IPS-NIHi7 (cell line): Measurements from ENCODE around the gene NRAP.
"Not testable (repeated sequence)": the region's sequence is repeated elsewhere in the genome, so short reads cannot be mapped to it uniquely, and the experiment has no call there.

Experiments used
- DNase-seq: peaks from one replicate; pipeline ENCODE4 v3.0.0; 2012; ENCODE audit warnings: mixed read lengths; ENCODE audit errors: extremely low spot score

NRAP gene

DNA sequence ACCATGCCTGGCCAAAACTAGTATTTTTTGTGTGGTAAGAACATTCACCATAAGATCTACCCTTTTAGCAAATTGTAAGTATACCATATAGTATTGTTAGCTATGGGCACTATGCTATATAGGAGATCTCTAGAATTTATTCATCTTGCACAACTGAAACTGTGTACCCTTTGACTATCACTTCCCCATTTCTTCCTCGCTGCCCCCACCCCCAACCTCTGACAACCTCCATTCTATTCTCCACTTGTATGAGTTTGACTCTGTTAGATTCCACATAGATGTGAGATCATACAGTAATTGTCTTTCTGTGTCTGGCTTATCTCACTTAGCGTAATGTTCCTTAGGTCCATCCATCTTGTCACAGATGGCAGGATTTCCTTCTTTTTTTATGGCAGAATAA is 19.5 kb upstream of the NRAP start:
- no peak for DNase-seq

GRCh38 chr10:113681533-113682470 is 18.0 kb upstream of the NRAP start:
- no peak for DNase-seq

GRCh38 chr10:113680190-113681111 is 16.6 kb upstream of the NRAP start:
- DNase-seq: no peak

GRCh38 chr10:113679463-113680189 is 15.8 kb upstream of the NRAP start, which contains the start of gene CASP7:
Gene CASP7, plus strand, starts transcription at chr10:113679912. Its CDS starts 17,582 bp downstream, at chr10:113697494.
- peak; percentile 90 for DNase-seq

- no peak for DNase-seq
These were observed 2.9 kb upstream of the NRAP start for GRCh38 chr10:113666682-113667252.

- peak; percentile 51 for DNase-seq
These were observed 2.0 kb upstream of the NRAP start for GRCh38 chr10:113665806-113666354.

DNA sequence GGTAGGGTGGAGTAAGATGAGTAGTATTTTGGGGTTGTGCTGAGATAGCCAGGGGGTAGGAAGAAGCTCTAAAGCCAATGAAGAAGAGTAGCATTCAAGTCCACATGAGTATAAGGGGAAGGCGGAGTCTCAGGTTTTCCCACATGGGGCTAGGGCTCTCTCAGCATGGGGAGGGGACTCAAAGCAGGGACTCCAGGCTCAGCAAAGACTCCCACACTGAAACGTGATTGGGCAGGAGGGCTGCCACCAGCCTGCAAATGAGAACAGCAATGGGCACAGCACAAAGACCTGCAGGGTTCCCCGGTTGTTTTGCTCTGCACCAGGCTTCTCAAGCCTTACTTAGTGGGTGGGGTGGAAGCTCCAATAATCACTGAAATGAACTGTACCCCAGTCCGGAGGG is 1.5 kb upstream of the NRAP start:
- DNase-seq: no peak

DNA sequence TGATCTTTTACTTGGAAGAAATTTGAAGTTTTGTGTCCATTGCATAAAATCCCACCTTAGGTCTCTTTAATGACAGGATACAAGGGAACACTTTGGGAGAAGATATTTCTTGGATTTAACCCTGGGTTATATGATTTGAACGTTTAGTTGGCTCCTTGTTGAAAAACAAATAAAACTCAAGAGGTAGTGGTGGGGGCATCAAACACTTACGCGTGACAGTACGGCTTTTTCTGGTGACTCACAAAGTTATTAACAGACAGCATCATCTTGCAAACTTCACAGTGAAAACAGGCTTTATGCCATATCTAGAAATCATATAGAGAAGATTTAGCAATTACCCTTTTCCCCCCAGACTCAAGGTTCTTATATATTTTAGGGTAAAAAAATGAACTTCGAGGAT is 699 bp downstream of the NRAP start:
- DNase-seq: no peak

DNA sequence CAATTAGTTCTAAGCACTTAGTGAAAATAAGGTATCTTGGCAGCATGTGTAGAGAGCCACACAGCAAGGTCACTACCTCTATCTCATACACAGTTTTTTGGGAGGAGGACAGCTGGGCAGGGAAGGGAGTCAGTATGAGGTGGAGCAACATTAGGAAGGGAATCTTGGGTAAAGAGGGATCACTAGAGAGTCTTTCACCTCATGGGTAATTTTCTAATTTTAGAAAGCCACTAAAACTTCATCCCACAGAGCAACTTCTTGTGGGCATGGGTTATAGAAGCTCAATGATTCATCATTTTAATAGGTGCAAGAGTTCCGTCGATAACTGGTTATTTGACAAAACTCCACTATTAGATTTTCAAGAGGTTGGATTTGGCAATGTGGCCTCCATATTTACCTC is 2.5 kb downstream of the NRAP start:
- no peak for DNase-seq

- no peak for DNase-seq
These were observed 6.3 kb downstream of the NRAP start for GRCh38 chr10:113657544-113657943.

DNA sequence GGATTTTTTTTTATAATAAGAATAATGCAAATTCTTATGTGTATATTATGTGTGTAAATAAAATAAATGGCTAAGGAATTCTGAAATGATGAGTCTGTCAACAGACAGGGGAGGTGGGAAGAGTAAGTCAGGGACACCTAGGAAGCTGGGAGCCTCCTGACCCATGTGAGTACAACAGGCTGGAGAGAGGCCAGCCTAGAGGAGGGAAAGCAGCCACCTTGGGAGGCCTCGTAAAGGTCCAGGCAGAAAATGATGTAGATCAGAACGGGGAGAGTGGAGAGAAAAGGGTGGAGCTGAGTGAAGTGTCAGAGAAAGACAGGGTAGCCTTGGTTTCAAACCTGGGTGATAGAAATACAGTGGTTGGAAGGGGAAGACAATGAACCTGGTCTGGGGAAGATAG is 6.9 kb downstream of the NRAP start:
- no peak for DNase-seq

DNA sequence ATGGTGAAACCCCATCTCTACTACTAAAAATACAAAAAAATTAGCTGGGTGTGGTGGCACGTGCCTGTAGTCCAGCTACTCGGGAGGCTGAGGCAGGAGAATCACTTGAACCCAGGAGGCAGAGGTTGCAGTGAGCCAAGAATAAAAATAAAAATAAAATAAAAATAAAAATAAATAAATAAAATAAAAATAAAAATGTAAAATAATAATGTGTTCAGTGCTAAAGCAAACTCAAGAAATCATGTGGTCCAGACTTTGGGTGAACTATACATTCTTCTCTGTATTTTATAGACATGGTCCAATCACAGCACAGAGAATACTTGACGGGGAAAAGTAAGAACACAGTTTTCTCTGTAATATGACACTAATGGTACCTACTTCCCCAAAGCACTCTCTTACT is 11.4 kb downstream of the NRAP start:
- DNase-seq: not testable (repeated sequence)

DNA sequence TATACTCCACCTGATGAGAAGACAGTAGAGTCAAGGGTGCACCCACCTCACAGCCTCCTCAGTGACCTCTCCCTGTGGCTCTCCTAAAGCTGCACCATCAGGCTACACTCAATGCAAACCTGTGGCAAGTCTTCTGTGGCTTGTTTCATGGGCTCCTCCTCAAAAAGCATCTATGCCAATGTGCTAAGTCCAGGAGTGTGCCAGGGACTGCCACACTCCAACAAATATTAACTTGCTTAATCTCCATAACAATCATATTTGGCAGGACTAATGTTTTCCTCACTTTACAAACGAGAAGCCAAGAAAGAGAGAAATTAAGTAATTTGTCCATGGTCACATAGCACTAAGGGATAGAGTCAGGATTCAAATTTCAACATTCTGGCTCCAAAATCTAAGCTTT is 11.9 kb downstream of the NRAP start:
- no peak for DNase-seq

GRCh38 chr10:113651021-113651420 is 12.8 kb downstream of the NRAP start:
- no peak for DNase-seq

- no peak for DNase-seq
These were observed 13.7 kb downstream of the NRAP start for GRCh38 chr10:113650172-113650571.

- no peak for DNase-seq
These were observed 15.4 kb downstream of the NRAP start for GRCh38 chr10:113648478-113648877.

- no peak for DNase-seq
These were observed 16.0 kb downstream of the NRAP start for GRCh38 chr10:113647812-113648211.

GRCh38 chr10:113646336-113647201 is 17.3 kb downstream of the NRAP start:
- no peak for DNase-seq

DNA sequence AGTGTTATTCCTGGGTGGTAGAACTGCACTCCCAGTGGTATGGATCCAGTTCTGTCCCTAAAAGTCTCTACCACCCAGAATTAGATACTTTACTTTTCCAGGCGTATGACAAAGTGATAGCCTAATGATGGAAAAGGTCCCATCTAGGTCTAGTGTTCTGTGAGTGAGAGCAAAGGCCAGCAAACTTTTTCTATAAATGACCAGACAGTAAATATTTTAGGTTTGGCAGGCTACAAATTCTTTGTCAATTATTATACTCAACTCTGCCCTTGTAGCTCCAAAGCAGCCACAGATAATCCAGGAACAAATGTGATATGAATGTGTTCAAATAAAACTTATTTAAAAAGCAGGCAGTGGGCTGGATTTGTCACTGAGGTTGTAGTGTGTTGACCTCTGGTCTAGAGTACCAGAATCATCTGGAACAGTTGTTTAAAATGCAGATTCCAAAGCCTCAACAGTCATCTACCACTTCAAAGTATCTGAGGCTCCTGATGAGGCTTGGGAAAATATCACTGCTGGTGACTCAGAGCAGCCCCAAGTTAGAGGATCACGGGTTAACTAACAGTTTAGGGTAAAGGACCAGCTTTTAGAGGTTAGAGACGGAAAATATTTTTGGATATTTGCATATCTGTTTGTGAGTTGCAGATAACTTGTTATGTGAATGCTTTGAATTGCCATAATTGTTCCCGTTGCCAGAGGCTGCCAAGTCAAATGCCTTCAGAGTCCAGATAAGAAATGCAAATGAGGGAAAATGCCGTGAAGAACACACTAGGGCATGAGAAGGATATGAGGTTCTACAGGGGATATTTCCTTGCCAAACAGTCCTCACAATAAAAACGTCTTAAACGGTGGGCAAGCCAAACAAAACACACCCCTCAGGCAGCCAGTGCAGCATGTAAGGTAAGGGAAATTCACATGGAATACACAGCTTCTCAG is 19.4 kb downstream of the NRAP start:
- DNase-seq: no peak
